Karpas-422 (cell line): Measurements from ENCODE around the gene NBEAL1. TPM values are rescaled to one million over a fixed set of nuclear protein-coding genes. Genes with fewer than 3 reads are reported as not detected.
"Not testable (repeated sequence)": the region's sequence is repeated elsewhere in the genome, so short reads cannot be mapped to it uniquely, and the experiment has no call there.

Experiments
- DNase-seq: peaks from one replicate; pipeline ENCODE4 v3.0.0-alpha.2; 2015
- H2AFZ ChIP-seq: fragments of 200-600 bp; sonication (generic); 2 replicates; pipeline ENCODE4 v1.6.1; 2014; ENCODE audit warnings: antibody characterized with exemption, low read length, mixed read lengths
- H3K27ac ChIP-seq: fragments of 200-600 bp; sonication (generic); 2 replicates; pipeline ENCODE4 v1.5.1; 2014; ENCODE audit warnings: mild to moderate bottlenecking, low read length, moderate library complexity
- H3K27me3 ChIP-seq: fragments of 200-600 bp; sonication (generic); 2 replicates; pipeline ENCODE4 v1.6.1; 2014; ENCODE audit warnings: low read length, mixed read lengths
- H3K36me3 ChIP-seq: fragments of 200-600 bp; sonication (generic); 2 replicates; pipeline ENCODE4 v1.6.1; 2014; ENCODE audit warnings: low read length, mixed read lengths; ENCODE audit not compliant: insufficient read depth
- H3K4me1 ChIP-seq: fragments of 200-600 bp; sonication (generic); 2 replicates; pipeline ENCODE4 v1.6.1; 2014; ENCODE audit warnings: mild to moderate bottlenecking, low read length, mixed read lengths
- H3K4me2 ChIP-seq: fragments of 200-600 bp; sonication (generic); 2 replicates; pipeline ENCODE4 v1.6.1; 2014; ENCODE audit warnings: low read length, low read depth, mild to moderate bottlenecking; ENCODE audit not compliant: poor library complexity, severe bottlenecking
- H3K4me3 ChIP-seq: fragments of 200-600 bp; sonication (generic); 2 replicates; pipeline ENCODE4 v1.5.1; 2014; ENCODE audit warnings: mild to moderate bottlenecking, antibody characterized with exemption, low read length, mixed read lengths
- H3K79me2 ChIP-seq: fragments of 200-600 bp; sonication (generic); 2 replicates; pipeline ENCODE4 v1.6.1; 2014; ENCODE audit warnings: mild to moderate bottlenecking, low read length, mixed read lengths
- H3K9ac ChIP-seq: fragments of 200-600 bp; sonication (generic); 2 replicates; pipeline ENCODE4 v1.6.0; 2014; ENCODE audit warnings: low read length
- H3K9me2 ChIP-seq: fragments of 200-600 bp; sonication (generic), shearing (Covaris generic); replicated peaks from 2 replicates; pipeline ENCODE4 v1.6.0; 2014; ENCODE audit warnings: mild to moderate bottlenecking, low read length, moderate library complexity; ENCODE audit not compliant: insufficient read depth
- H3K9me3 ChIP-seq: fragments of 300-700, 200-600 bp; sonication (generic); 2 replicates; pipeline ENCODE4 v1.6.1; 2014; ENCODE audit warnings: low read length, mixed read lengths
- H4K20me1 ChIP-seq: fragments of 200-600 bp; sonication (generic); 2 replicates; pipeline ENCODE4 v1.6.1; 2014; ENCODE audit warnings: mild to moderate bottlenecking, antibody characterized with exemption, low read length, low read depth; ENCODE audit not compliant: insufficient read depth
- small RNA-seq: library from RNA; depleted of rRNA; stranded (forward); fragments of <200 nt; gene quantifications from one replicate; pipeline ENCODE3, GENCODE V24; 2014
- total RNA-seq: library from RNA; depleted of rRNA; stranded (reverse); fragments of >200 nt; shearing (Covaris generic); gene quantifications from 2 replicates; pipeline ENCODE4 v1.2.3, GENCODE V29; 2014; ENCODE audit warnings: low replicate concordance; rRNA removed

NBEAL1 gene
- total RNA-seq, 1 experiment from 2014 or later: 22.4 TPM

GRCh38 chr2:203242518-203242917 is 227.8 kb downstream of the NBEAL1 start:
- Histone ChIP-seq H3K27ac (no peak overlapping the region), H3K9me2 (no peaks in the 10 kb centered on the region), H2AFZ (no peak overlapping the region), H4K20me1 (no peaks in the 10 kb centered on the region; the same call in 1 of the 2 replicates), H3K4me1 (peaks cover 29% of the 10 kb centered on the region), H3K36me3 (peaks cover 28% of the 10 kb centered on the region), H3K4me2 (no peak overlapping the region), H3K4me3 (no peak overlapping the region), H3K9me3 (no peaks in the 10 kb centered on the region), H3K79me2 (peaks cover 65% of the 10 kb centered on the region), H3K27me3 (no peaks in the 10 kb centered on the region), H3K9ac (no peak overlapping the region)
- no peak for DNase-seq

- Histone ChIP-seq H3K9me2 (no peaks in the 10 kb centered on the region), H3K9ac (no peak overlapping the region), H3K27ac (no peak overlapping the region), H3K36me3 (peaks cover 34% of the 10 kb centered on the region), H3K4me3 (no peak overlapping the region), H3K9me3 (no peaks in the 10 kb centered on the region), H2AFZ (no peak overlapping the region), H3K4me1 (peaks cover 3% of the 10 kb centered on the region; the same call in 1 of the 2 replicates), H3K27me3 (no peaks in the 10 kb centered on the region), H3K79me2 (peaks cover 50% of the 10 kb centered on the region), H3K4me2 (no peak overlapping the region), H4K20me1 (no peaks in the 10 kb centered on the region)
- no peak for DNase-seq
These were observed 232.0 kb downstream of the NBEAL1 start for GRCh38 chr2:203246646-203247045.

- Histone ChIP-seq H3K79me2 (peaks cover 31% of the 10 kb centered on the region), H2AFZ (no peak overlapping the region), H4K20me1 (no peaks in the 10 kb centered on the region), H3K4me1 (no peaks in the 10 kb centered on the region), H3K9ac (no peak overlapping the region), H3K4me3 (no peak overlapping the region), H3K36me3 (peaks cover 35% of the 10 kb centered on the region), H3K27me3 (no peaks in the 10 kb centered on the region), H3K4me2 (no peak overlapping the region), H3K9me3 (no peaks in the 10 kb centered on the region), H3K9me2 (no peaks in the 10 kb centered on the region), H3K27ac (no peak overlapping the region)
- DNase-seq: no peak
These were observed 238.1 kb downstream of the NBEAL1 start for GRCh38 chr2:203252818-203253217.

DNA sequence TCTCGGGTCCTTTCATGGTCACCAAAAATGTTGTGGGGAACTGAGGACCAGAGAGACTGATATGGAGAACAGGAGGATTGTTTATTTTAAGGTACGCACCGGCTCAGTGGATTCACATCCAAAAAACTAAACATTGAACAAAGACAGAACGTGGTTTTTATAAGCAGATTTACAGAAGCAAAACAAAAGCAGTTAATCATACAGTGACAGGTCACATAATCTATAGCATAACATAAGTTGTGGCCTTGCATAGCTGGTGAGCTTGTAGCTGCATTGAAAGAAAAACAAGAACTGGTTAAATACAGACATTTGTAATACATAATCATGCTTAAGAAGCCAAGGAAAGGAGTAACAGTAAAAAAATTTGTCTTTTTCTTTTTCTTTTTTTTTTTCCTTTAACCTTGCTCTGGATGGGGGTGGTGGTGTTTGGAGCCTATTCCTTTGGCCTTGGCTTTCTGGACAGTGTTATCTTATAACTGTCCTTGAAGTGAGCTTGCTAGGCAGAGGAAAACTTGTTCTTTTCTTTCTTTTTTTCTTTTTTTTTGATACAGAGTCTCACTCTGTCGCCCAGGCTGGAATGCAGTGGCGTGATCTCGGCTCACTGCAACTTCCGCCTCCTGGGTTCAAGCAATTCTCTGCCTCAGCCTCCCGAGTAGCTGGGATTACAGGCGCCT is 238.9 kb downstream of the NBEAL1 start:
- H4K20me1 ChIP-seq, H3K4me1 ChIP-seq, H3K27me3 ChIP-seq, DNase-seq, H3K4me2 ChIP-seq, H3K9me3 ChIP-seq, H3K9ac ChIP-seq, H3K9me2 ChIP-seq, H3K27ac ChIP-seq, H2AFZ ChIP-seq, H3K4me3 ChIP-seq: not testable (repeated sequence)
- Histone ChIP-seq H3K79me2 (peaks cover 34% of the 10 kb centered on the region), H3K36me3 (peaks cover 40% of the 10 kb centered on the region)

DNA sequence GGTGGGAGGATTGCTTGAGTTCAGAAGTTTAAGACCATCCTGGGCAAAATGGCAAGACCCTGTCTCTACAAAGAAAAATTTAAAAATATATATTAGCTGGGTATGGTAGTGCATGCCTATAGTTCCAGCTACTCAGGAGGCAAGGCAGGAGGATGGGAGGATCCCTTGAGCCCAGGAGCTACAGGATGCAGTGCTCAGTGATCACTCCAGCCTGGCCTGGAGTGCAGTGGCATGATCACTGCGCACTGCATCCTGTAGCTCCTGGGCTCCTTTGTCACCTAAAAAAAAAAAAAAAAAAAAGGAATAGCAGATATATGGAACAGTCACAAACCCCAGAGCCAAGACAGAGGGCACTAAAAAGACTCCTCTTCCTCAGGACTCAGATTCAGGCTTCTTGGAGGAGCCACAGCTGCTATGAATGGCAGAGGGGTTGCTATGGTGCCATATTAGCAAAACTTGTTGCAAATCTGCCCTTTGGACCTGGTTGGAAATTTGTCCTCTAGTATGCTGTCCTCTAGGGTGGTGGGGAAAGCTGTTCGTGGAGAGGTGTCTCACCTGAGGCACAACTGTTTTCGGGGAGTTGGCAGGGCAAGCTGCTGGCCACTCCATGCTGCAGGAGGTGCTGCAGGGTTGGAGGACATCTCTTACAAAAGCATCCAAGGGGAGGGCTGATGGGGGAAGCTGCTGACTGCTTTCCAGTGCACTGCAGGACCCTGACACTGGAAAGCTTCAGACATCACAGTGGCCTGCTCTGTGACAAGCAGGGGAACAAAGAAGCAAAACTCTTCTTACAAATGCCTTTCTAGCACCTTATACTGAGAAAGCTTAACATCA is 246.9 kb downstream of the NBEAL1 start:
- Histone ChIP-seq H2AFZ (no peak overlapping the region), H3K4me3 (no peak overlapping the region), H3K4me2 (no peak overlapping the region), H3K36me3 (peaks cover 19% of the 10 kb centered on the region; the same call in 1 of the 2 replicates), H3K9ac (no peak overlapping the region), H3K79me2 (peaks cover 40% of the 10 kb centered on the region), H4K20me1 (no peaks in the 10 kb centered on the region), H3K4me1 (no peaks in the 10 kb centered on the region), H3K9me3 (no peaks in the 10 kb centered on the region), H3K27me3 (no peaks in the 10 kb centered on the region), H3K9me2 (no peaks in the 10 kb centered on the region), H3K27ac (no peak overlapping the region)
- no peak for DNase-seq

Small RNA genes lying within 50 kb of the gene (small RNA-seq; reads per million reads assigned to genes)
- gene AC010900.2: not detected
- not detected for gene RF00408
- gene RN7SL670P: not detected

Other genes with a start within 250 kb of the NBEAL1 start
- gene ICA1L, start 143.1 kb upstream of the NBEAL1 start, total RNA-seq: 10.1 and 13.2 TPM in 2 replicates
- gene WDR12, start 103.2 kb upstream of the NBEAL1 start, total RNA-seq: 63.9 and 129 TPM in 2 replicates
- 11.8 and 13.8 TPM in 2 replicates for gene CARF, start 102.6 kb upstream of the NBEAL1 start, total RNA-seq
- 16.0 and 26.3 TPM in 2 replicates for gene CYP20A1, start 224.1 kb downstream of the NBEAL1 start, total RNA-seq